ENCODE data around the gene COL6A2.
"Not testable (repeated sequence)": the region's sequence is repeated elsewhere in the genome, so short reads cannot be mapped to it uniquely, and the experiment has no call there.

Gene COL6A2

GRCh38 chr21:46146856-46147255 is 48.9 kb downstream of the COL6A2 start:
- CTCF ChIA-PET, result interaction anchor here (1.6 kb wide), 1 partner anchor 87 kb away, joined by 3 read pairs; no protein-coding TSS in a partner anchor
- no peak for TF ChIP-seq CTCF (IDR thresholded peaks at IDR 0.05; ENCODE audit: control extremely low read depth, extremely low read depth, low read depth, missing control alignments)
- no peak for DNase-seq (ENCODE audit: extremely low spot score)
- POLR2A ChIA-PET, result no interaction called here

GRCh38 chr21:46147429-46147828 is 49.5 kb downstream of the COL6A2 start:
- peak; percentile 65 for TF ChIP-seq CTCF (IDR thresholded peaks at IDR 0.05; ENCODE audit: control extremely low read depth, extremely low read depth, low read depth, missing control alignments)
- POLR2A ChIA-PET, result not testable (repeated sequence)
- CTCF ChIA-PET, result interaction anchor here (1.6 kb wide), 1 partner anchor 86 kb away, joined by 3 read pairs; no protein-coding TSS in a partner anchor
- DNase-seq (ENCODE audit: extremely low spot score), result peak; percentile 55

GRCh38 chr21:46148106-46148505 is 50.2 kb downstream of the COL6A2 start:
- ChIA-PET CTCF (no interaction called here), POLR2A (no interaction called here)
- no peak for DNase-seq (ENCODE audit: extremely low spot score)
- TF ChIP-seq CTCF (IDR thresholded peaks at IDR 0.05; ENCODE audit: control extremely low read depth, extremely low read depth, low read depth, missing control alignments), result no peak

- CTCF ChIA-PET, result interaction anchor here (1.7 kb wide), 1 partner anchor 178 kb away, joined by 4 read pairs; no protein-coding TSS in a partner anchor
- no peak for TF ChIP-seq CTCF (IDR thresholded peaks at IDR 0.05; ENCODE audit: control extremely low read depth, extremely low read depth, low read depth, missing control alignments)
- POLR2A ChIA-PET, result interaction anchor here (0.6 kb wide), 1 partner anchor 142 kb away, joined by 3 read pairs; no protein-coding TSS in a partner anchor
- DNase-seq (ENCODE audit: extremely low spot score), result no peak
Measured at GRCh38 chr21:46149205-46149901, 51.4 kb downstream of the COL6A2 start.

- TF ChIP-seq CTCF (IDR thresholded peaks at IDR 0.05; ENCODE audit: control extremely low read depth, extremely low read depth, low read depth, missing control alignments), result no peak
- CTCF ChIA-PET, result interaction anchor here (1.7 kb wide), 1 partner anchor 179 kb away, joined by 4 read pairs; no protein-coding TSS in a partner anchor
- POLR2A ChIA-PET, result no interaction called here
- no peak for DNase-seq (ENCODE audit: extremely low spot score)
Measured at GRCh38 chr21:46150073-46150472, 52.2 kb downstream of the COL6A2 start.

GRCh38 chr21:46150491-46151121 is 52.7 kb downstream of the COL6A2 start:
- no peak for DNase-seq (ENCODE audit: extremely low spot score)
- POLR2A ChIA-PET, result no interaction called here
- no peak for TF ChIP-seq CTCF (IDR thresholded peaks at IDR 0.05; ENCODE audit: control extremely low read depth, extremely low read depth, low read depth, missing control alignments)
- CTCF ChIA-PET, result interaction anchor here (1.7 to 5.3 kb wide), 2 partner anchors 8 to 179 kb away, joined by 4 to 54 read pairs; no protein-coding TSS in a partner anchor

Data from GM10248 (cell line).